ENCODE data around the gene P2RY14.

The P2RY14 gene

DNA sequence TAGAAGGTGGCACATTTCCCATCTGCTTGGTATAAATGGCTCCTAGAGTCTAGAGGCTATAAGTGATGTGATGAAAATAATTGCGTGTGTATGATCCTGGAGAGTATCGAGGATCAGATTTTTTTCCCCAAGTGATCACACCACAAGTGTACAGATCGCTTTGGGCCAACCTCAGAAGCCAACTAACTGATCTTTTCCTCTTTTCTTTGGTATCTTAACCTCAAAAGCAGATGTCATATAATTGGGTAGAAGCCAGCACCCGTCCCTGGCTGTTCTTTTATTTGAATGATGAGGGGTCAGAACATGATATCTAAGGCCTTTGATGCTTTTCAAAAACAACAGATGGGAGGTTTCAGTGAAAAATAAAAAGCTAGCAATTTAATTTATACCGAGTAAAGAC is 3.3 kb downstream of the P2RY14 start:
- TF ChIP-seq, protein P1, sequence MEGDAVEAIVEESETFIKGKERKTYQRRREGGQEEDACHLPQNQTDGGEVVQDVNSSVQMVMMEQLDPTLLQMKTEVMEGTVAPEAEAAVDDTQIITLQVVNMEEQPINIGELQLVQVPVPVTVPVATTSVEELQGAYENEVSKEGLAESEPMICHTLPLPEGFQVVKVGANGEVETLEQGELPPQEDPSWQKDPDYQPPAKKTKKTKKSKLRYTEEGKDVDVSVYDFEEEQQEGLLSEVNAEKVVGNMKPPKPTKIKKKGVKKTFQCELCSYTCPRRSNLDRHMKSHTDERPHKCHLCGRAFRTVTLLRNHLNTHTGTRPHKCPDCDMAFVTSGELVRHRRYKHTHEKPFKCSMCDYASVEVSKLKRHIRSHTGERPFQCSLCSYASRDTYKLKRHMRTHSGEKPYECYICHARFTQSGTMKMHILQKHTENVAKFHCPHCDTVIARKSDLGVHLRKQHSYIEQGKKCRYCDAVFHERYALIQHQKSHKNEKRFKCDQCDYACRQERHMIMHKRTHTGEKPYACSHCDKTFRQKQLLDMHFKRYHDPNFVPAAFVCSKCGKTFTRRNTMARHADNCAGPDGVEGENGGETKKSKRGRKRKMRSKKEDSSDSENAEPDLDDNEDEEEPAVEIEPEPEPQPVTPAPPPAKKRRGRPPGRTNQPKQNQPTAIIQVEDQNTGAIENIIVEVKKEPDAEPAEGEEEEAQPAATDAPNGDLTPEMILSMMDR (IDR thresholded peaks at IDR 0.05; ENCODE audit: low read depth, low read length, missing control alignments): no peak
- in situ Hi-C loops (cut with HindIII; ENCODE audit: low sequenced_read_pairs): no loop called here
- DNase-seq (ENCODE audit: low read depth): no peak
- no peak overlapping the region for H3K4me3 ChIP-seq (ENCODE audit: low read depth, low read length)

DNA sequence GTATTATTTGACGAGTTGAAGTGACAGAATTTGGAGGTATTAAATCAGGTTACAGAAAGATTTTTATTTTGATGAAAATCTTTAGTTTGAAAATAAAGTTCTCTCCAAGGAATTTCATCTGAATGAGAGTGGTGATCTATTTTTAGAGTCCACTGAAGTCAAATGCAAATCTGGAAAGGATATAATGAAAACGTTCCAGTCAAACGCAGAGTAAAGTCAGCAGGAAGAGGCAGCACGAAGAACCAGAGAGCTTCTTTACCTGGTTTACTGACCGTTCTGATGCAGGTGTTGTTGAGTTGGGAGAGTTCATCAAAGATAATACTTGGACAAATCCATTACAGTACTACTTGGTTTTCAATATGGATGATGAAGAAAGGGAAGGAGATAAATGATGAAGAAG is 8.7 kb downstream of the P2RY14 start:
- no peak for DNase-seq (ENCODE audit: low read depth)
- TF ChIP-seq, protein P1 (IDR thresholded peaks at IDR 0.05; ENCODE audit: low read depth, low read length, missing control alignments): no peak
- in situ Hi-C loops (cut with HindIII; ENCODE audit: low sequenced_read_pairs): loop anchor here (5.0 kb wide), 1 partner anchor 37 kb away; no protein-coding TSS in a partner anchor
- no peak overlapping the region for H3K4me3 ChIP-seq (ENCODE audit: low read depth, low read length)

DNA sequence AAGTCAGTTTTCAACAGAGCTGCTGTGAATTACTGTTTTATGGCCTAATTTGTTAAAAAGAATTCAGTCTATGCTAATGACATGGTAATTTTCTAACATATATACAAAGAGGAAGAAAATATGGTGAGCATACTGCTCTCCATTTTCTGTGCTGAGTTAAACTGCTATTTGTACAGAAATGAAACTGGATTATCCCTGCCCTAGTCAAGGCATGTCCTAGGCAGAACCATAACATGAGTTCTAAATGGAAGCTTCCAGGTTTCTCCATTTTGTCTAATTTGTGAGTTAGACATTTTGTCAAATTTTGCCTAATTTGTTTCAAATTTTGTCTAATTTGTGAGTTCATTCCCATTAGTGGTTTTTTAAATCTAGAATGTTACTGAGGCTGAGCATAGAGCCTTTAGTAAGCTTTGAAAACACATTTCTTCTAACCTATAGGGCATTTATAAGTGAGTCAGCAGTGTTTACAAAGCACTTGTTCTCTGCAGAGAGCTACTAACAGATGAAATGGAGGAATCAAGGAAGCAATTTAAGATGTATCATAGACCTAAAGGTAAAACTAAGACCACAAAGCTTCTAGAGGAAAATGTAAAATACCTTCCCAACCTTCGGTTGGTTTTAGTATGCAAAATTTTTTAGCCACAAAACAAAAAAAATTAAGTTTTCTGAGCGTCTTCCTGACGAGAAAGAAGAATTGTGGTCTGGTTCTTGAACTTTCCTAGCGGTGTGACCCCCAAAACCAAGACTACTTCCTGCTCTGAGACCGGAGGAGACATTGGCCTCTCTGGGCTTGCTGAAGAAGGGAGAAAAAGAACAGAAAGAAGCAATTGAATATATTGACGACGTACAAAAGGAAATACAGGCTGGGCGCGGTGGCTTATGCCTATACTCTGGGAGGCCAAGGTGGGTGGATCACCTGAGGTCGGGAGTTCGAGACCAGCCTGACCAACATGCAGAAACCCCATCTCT is 9.8 kb downstream of the P2RY14 start:
- in situ Hi-C loops (cut with HindIII; ENCODE audit: low sequenced_read_pairs): loop anchor here (5.0 kb wide), 1 partner anchor 36 kb away; no protein-coding TSS in a partner anchor
- no peak for DNase-seq (ENCODE audit: low read depth)
- no peak overlapping the region for H3K4me3 ChIP-seq (ENCODE audit: low read depth, low read length)
- TF ChIP-seq, protein P1 (IDR thresholded peaks at IDR 0.05; ENCODE audit: low read depth, low read length, missing control alignments): no peak

DNA sequence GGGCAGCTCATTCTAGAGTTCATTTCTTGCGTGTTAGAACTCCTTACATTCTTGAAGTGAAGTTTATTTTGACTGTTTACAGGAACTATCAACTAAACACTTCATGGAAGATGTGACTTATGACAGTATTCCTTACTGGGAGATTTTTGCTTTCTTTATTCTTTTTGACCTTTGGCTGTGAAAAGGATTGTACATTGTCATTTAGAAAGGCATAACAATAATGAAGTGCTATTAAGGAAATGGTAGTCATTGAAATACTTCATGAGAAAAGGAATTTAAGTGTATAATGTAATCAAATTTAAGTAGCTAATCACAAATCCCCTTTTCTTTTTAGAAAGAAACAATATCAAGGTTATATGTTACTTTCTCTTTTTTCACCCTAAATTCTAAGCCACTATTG is 11.3 kb downstream of the P2RY14 start:
- TF ChIP-seq, protein P1 (IDR thresholded peaks at IDR 0.05; ENCODE audit: low read depth, low read length, missing control alignments): no peak
- no peak for DNase-seq (ENCODE audit: low read depth)
- in situ Hi-C loops (cut with HindIII; ENCODE audit: low sequenced_read_pairs): loop anchor here (5.0 kb wide), 1 partner anchor 35 kb away; no protein-coding TSS in a partner anchor
- H3K4me3 ChIP-seq (ENCODE audit: low read depth, low read length): no peak overlapping the region

DNA sequence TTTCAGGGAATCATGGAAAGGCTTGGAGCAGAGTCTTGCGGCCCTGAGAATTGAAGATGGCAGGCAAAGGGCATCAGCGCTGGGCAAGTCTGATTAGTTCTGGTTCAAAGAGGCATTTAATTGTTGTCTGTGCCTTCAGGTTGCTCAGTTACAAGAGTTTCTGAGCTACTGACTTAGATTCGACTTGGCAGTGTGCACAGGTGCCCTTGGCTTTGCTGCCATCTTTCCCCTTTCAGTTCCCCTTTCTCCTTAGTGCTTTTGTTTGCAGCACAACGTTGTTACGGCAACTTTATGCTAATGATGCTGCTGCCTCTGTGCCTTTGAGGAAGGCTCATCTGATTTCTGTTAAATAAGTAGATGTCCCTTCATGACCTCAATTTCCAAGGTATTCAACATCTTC is 12.5 kb downstream of the P2RY14 start:
- TF ChIP-seq, protein P1 (IDR thresholded peaks at IDR 0.05; ENCODE audit: low read depth, low read length, missing control alignments): no peak
- in situ Hi-C loops (cut with HindIII; ENCODE audit: low sequenced_read_pairs): loop anchor here (5.0 kb wide), 1 partner anchor 34 kb away; no protein-coding TSS in a partner anchor
- H3K4me3 ChIP-seq (ENCODE audit: low read depth, low read length): no peak overlapping the region
- DNase-seq (ENCODE audit: low read depth): no peak

DNA sequence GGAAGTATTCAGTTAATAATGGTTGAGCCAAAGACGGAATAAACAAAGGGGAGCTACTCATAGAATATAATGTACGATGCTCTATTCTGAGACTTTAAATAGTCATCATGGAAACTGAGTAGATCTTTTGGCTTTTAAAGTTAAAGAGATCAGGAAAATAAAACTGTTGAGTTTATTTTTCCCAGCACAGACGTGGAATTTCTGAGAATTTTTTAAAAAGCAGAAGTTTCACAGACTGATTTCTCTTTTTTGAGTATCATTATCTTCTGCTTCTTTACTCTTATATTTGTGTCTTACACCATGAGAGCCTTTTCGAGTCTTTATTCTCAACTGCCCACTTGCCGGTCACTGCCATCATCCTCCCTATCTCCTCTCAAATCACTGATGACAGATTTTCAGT is 13.2 kb downstream of the P2RY14 start:
- TF ChIP-seq, protein P1 (IDR thresholded peaks at IDR 0.05; ENCODE audit: low read depth, low read length, missing control alignments): no peak
- no peak for DNase-seq (ENCODE audit: low read depth)
- in situ Hi-C loops (cut with HindIII; ENCODE audit: low sequenced_read_pairs): loop anchor here (5.0 kb wide), 1 partner anchor 33 kb away; no protein-coding TSS in a partner anchor
- H3K4me3 ChIP-seq (ENCODE audit: low read depth, low read length): no peak overlapping the region
